ENCODE measurements around the gene DDX19B.

DDX19B gene

DNA sequence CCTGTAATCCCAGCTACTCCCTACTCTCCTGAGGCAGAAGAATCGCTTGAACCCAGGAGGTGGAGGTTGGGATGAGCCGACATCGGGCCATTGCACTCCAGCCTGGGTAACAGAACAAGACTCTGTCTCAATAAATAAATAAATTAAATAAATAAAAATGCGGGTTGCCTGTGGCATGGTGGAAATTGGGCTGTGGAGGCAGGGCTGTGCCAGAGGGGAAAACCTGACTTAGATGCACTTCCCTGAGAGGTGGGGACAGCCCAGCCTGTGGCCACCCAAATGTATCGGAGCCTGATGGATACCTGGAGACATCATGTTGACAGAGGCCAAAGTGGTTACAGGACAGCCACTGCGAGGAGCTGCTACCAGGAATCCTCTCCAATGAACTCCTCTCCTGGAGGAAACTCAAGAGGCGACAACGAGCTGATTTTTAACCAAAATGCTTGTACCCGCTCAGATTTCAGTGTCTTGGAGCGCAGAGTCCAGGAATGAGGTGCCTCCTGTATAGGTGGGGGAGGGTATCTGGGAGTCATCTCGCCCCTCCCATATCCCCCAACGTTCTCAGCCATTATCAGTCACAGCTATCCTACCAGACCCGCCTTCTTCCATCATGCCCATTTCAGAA, 80.0 kb downstream of the DDX19B start:
- no peak for TF ChIP-seq JUND (IDR thresholded peaks at IDR 0.05; ENCODE audit: low read depth)
- in situ Hi-C loops (cut with HindIII; ENCODE audit: low pct_unique_long_range_greater_than_20kb, low sequenced_read_pairs), result no loop called here
- DNase-seq (ENCODE audit: low read depth in 1 of 2, low spot score in 1 of 2), result no peak

GRCh38 chr16:70380248-70380918, 81.4 kb downstream of the DDX19B start:
- in situ Hi-C loops (cut with HindIII; ENCODE audit: low pct_unique_long_range_greater_than_20kb, low sequenced_read_pairs), result no loop called here
- no peak for TF ChIP-seq JUND (IDR thresholded peaks at IDR 0.05; ENCODE audit: low read depth)
- peak in 1 of 2 experiments; percentile 92 for DNase-seq (ENCODE audit: low read depth in 1 of 2, low spot score in 1 of 2)

- TF ChIP-seq JUND (IDR thresholded peaks at IDR 0.05; ENCODE audit: low read depth), result no peak
- in situ Hi-C loops (cut with HindIII; ENCODE audit: low pct_unique_long_range_greater_than_20kb, low sequenced_read_pairs), result no loop called here
- DNase-seq (ENCODE audit: low read depth in 1 of 2, low spot score in 1 of 2), result peak; percentile 93 to 99
These were observed 82.1 kb downstream of the DDX19B start for GRCh38 chr16:70380919-70381603.

GRCh38 chr16:70381604-70382342, 82.8 kb downstream of the DDX19B start:
- DNase-seq (ENCODE audit: low read depth in 1 of 2, low spot score in 1 of 2), result peak in 1 of 2 experiments; percentile 48
- no peak for TF ChIP-seq JUND (IDR thresholded peaks at IDR 0.05; ENCODE audit: low read depth)
- in situ Hi-C loops (cut with HindIII; ENCODE audit: low pct_unique_long_range_greater_than_20kb, low sequenced_read_pairs), result no loop called here

GRCh38 chr16:70383421-70383960, 84.5 kb downstream of the DDX19B start:
- in situ Hi-C loops (cut with HindIII; ENCODE audit: low pct_unique_long_range_greater_than_20kb, low sequenced_read_pairs), result no loop called here
- no peak for TF ChIP-seq JUND (IDR thresholded peaks at IDR 0.05; ENCODE audit: low read depth)
- no peak for DNase-seq (ENCODE audit: low read depth in 1 of 2, low spot score in 1 of 2)
